ENCODE measurements around the gene CALCOCO2. TPM values are rescaled to one million over a fixed set of nuclear protein-coding genes. Genes with fewer than 3 reads are reported as not detected.
"Not testable (repeated sequence)": the region's sequence is repeated elsewhere in the genome, so short reads cannot be mapped to it uniquely, and the experiment has no call there.

Gene CALCOCO2
- polyA plus RNA-seq, 1 experiment, result 108 TPM

GRCh38 chr17:48792033-48792798 is 38.6 kb upstream of the CALCOCO2 start:
- CTCF ChIA-PET, result interaction anchor here (0.7 to 7.1 kb wide), 12 partner anchors 11 to 124 kb away, joined by 3 to 152 read pairs (median 13); partner anchors contain the start of genes HOXB13, PRAC1 and PRAC2
- DNase-seq (ENCODE audit: low read depth), result no peak
- no peak overlapping the region for H3K4me3 ChIP-seq (ENCODE audit: low read depth, low read length)
- no peak for TF ChIP-seq CTCF (IDR thresholded peaks at IDR 0.05; ENCODE audit: insufficient read depth, low read depth, low read length)
- peaks cover 11% of the 10 kb centered on the region for H3K27me3 ChIP-seq (ENCODE audit: control insufficient read depth, insufficient read depth, low read length)
- POLR2A ChIA-PET, result no interaction called here
- H3K36me3 ChIP-seq (ENCODE audit: control insufficient read depth, insufficient read depth, low read length), result no peaks in the 10 kb centered on the region

- Histone ChIP-seq H3K36me3 (ENCODE audit: control insufficient read depth, insufficient read depth, low read length) (no peaks in the 10 kb centered on the region), H3K4me3 (ENCODE audit: low read depth, low read length) (no peak overlapping the region), H3K27me3 (ENCODE audit: control insufficient read depth, insufficient read depth, low read length) (peaks cover 5% of the 10 kb centered on the region)
- CTCF ChIA-PET, result interaction anchor here (1.0 to 2.9 kb wide), 3 partner anchors 72 to 117 kb away, joined by 3 to 20 read pairs (median 6); partner anchors contain the start of genes PRAC1 and PRAC2
- TF ChIP-seq CTCF (IDR thresholded peaks at IDR 0.05; ENCODE audit: insufficient read depth, low read depth, low read length), result no peak
- POLR2A ChIA-PET, result interaction anchor here (0.5 kb wide), 1 partner anchor 202 kb away, joined by 10 read pairs; the partner anchor contains the start of gene IGF2BP1
- DNase-seq (ENCODE audit: low read depth), result peak; percentile 50
These were observed 35.2 kb upstream of the CALCOCO2 start for GRCh38 chr17:48795444-48796162.

- not testable (repeated sequence) for H3K27me3 ChIP-seq (ENCODE audit: control insufficient read depth, insufficient read depth, low read length); H3K4me3 ChIP-seq (ENCODE audit: low read depth, low read length); DNase-seq (ENCODE audit: low read depth); H3K36me3 ChIP-seq (ENCODE audit: control insufficient read depth, insufficient read depth, low read length)
- ChIA-PET POLR2A (interaction anchor here (0.5 kb wide), 1 partner anchor 201 kb away, joined by 10 read pairs; the partner anchor contains the start of gene IGF2BP1), CTCF (interaction anchor here (1.0 to 2.9 kb wide), 4 partner anchors 9 to 117 kb away, joined by 3 to 20 read pairs (median 4); partner anchors contain the start of genes PRAC1 and PRAC2)
These were observed 34.7 kb upstream of the CALCOCO2 start for GRCh38 chr17:48796163-48796522.

- ChIA-PET POLR2A (no interaction called here), CTCF (interaction anchor here (0.9 to 4.4 kb wide), 8 partner anchors 8 to 128 kb away, joined by 3 to 27 read pairs (median 6); no protein-coding TSS in a partner anchor)
- Histone ChIP-seq H3K4me3 (ENCODE audit: low read depth, low read length) (no peak overlapping the region), H3K27me3 (ENCODE audit: control insufficient read depth, insufficient read depth, low read length) (peaks cover 4% of the 10 kb centered on the region), H3K36me3 (ENCODE audit: control insufficient read depth, insufficient read depth, low read length) (no peaks in the 10 kb centered on the region)
- DNase-seq (ENCODE audit: low read depth), result no peak
- no peak for TF ChIP-seq CTCF (IDR thresholded peaks at IDR 0.05; ENCODE audit: insufficient read depth, low read depth, low read length)
These were observed 31.6 kb upstream of the CALCOCO2 start for GRCh38 chr17:48799069-48799723.

GRCh38 chr17:48800626-48801217 is 30.1 kb upstream of the CALCOCO2 start:
- ChIA-PET CTCF (interaction anchor here (0.9 to 4.4 kb wide), 7 partner anchors 10 to 129 kb away, joined by 3 to 27 read pairs (median 6); no protein-coding TSS in a partner anchor), POLR2A (no interaction called here)
- TF ChIP-seq CTCF (IDR thresholded peaks at IDR 0.05; ENCODE audit: insufficient read depth, low read depth, low read length), result no peak
- Histone ChIP-seq H3K36me3 (ENCODE audit: control insufficient read depth, insufficient read depth, low read length) (no peaks in the 10 kb centered on the region), H3K4me3 (ENCODE audit: low read depth, low read length) (no peak overlapping the region), H3K27me3 (ENCODE audit: control insufficient read depth, insufficient read depth, low read length) (peaks cover 4% of the 10 kb centered on the region)
- no peak for DNase-seq (ENCODE audit: low read depth)

Data from BJ (cell line).